ENCODE measurements around the gene KDELR3.

KDELR3 gene

DNA sequence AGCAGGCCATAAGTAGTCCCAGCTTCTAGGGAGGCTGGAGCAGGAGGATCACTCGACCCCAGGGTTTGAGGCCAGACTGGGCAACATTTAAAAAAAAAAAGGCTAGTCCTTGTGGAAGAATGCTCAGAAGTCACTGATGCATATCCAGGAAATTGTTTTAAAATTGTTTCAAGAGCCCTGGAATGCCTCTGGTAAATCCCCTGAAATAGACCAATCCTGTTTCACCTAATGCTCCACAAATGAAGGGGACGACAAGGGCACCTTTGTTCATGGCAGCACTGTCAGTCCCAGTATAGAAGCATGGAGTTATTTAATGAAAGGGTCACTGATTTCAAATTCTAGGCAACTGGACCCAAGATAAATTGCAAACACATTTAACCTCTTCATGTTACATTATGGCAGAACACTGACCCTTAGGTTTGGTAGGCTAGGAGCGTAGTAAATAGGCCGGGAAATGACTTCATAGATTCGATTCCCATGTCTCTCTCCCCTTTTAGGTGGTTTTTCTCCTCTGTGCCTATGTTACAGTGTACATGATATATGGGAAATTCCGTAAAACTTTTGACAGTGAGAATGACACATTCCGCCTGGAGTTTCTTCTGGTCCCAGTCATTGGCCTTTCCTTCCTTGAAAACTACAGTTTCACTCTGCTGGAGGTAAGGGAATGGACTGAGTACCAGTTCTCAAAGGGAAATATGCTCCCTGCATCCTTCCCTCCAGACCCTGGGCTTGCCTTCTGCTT lies 11.4 kb downstream of the KDELR3 start:
- no peak for DNase-seq (ENCODE audit: low read depth)
- TF ChIP-seq, protein P1, sequence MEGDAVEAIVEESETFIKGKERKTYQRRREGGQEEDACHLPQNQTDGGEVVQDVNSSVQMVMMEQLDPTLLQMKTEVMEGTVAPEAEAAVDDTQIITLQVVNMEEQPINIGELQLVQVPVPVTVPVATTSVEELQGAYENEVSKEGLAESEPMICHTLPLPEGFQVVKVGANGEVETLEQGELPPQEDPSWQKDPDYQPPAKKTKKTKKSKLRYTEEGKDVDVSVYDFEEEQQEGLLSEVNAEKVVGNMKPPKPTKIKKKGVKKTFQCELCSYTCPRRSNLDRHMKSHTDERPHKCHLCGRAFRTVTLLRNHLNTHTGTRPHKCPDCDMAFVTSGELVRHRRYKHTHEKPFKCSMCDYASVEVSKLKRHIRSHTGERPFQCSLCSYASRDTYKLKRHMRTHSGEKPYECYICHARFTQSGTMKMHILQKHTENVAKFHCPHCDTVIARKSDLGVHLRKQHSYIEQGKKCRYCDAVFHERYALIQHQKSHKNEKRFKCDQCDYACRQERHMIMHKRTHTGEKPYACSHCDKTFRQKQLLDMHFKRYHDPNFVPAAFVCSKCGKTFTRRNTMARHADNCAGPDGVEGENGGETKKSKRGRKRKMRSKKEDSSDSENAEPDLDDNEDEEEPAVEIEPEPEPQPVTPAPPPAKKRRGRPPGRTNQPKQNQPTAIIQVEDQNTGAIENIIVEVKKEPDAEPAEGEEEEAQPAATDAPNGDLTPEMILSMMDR (IDR thresholded peaks at IDR 0.05; ENCODE audit: control insufficient read depth, insufficient read depth, low read depth, low read length, missing control alignments): no peak
- H3K4me3 ChIP-seq (ENCODE audit: control insufficient read depth, low read depth, low read length): no peak overlapping the region

DNA sequence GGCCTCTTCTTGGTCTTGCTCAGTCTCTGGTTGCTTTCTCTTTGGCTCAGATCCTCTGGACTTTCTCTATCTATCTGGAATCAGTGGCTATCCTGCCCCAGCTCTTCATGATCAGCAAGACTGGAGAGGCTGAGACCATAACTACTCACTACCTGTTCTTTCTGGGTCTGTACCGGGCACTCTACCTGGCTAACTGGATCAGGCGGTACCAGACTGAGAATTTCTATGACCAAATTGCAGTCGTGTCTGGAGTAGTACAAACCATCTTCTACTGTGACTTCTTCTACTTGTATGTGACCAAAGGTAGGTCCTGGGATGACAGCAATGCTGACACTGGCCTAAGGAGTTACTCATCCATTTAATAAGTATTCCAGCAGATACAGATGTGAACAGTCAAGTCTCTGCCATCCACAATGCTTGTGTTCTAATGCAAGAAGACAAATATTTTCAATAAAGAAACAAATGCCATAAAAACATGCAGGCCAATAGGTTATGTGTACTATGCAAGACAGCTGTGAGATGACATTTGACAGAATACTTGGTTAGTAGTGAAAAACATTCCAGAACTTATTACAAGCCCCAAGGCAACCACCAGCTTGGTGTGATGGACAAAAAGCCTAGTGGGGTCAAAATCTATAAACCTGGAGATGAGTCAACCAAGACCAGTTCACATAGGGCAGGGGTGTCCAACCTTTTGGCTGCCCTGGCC lies 13.4 kb downstream of the KDELR3 start:
- TF ChIP-seq, protein P1 (IDR thresholded peaks at IDR 0.05; ENCODE audit: control insufficient read depth, insufficient read depth, low read depth, low read length, missing control alignments): no peak
- no peak for DNase-seq (ENCODE audit: low read depth)
- H3K4me3 ChIP-seq (ENCODE audit: control insufficient read depth, low read depth, low read length): no peak overlapping the region

DNA sequence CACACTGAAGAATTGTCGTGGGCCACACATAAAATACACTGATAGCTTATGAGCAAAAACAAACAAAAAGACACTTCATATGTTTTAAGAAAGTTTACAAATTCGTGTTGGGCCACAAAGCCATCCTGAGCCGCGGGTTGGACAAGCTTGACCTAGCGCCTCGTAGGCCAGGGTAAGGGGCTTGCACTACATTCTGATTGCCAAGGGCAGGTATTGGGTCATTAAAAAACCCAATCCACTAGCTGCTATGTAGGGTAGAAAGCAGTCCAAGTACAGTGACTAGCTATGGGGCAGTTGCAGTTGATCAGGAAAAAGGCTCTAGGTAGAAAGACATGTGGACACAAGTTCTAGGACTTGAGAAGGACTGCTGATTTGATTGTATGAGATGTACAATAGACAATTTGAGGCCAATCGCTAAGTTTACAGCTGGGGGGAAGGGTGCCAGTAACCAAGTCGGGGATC lies 14.0 kb downstream of the KDELR3 start:
- H3K4me3 ChIP-seq (ENCODE audit: control insufficient read depth, low read depth, low read length): no peak overlapping the region
- DNase-seq (ENCODE audit: low read depth): no peak
- TF ChIP-seq, protein P1 (IDR thresholded peaks at IDR 0.05; ENCODE audit: control insufficient read depth, insufficient read depth, low read depth, low read length, missing control alignments): no peak

DNA sequence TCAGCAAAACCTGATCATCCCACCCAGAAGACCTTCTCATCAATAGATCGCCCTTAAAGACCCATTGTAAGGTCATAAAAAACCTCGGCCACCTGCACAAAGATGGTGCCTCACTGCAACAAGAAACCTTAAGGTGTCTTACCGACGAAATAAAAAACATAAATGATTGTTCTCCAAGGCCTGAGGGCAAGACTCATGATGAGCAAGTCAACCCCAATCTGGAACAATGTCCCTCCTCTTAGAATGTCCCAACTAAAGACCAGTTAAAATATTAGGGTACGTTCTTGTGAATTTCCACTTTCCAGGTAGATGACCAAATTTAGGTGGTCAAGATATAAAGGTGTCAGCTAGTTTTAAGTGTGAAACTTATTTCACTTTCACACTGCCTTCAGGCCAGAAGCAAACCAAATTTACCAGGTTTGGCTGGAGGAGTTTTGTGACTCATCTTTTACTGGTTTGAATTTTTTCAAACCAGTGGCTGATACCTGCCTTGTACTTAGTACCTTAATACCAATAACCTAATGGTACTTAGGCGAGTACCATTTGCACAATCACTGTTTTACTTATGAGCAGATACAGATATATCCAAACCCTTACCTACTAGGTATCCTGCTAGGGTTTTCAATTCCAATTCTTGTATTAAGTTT lies 14.9 kb downstream of the KDELR3 start:
- DNase-seq (ENCODE audit: low read depth): no peak
- TF ChIP-seq, protein P1 (IDR thresholded peaks at IDR 0.05; ENCODE audit: control insufficient read depth, insufficient read depth, low read depth, low read length, missing control alignments): no peak
- no peak overlapping the region for H3K4me3 ChIP-seq (ENCODE audit: control insufficient read depth, low read depth, low read length)

GRCh38 chr22:38484244-38484643 lies 16.3 kb downstream of the KDELR3 start:
- DNase-seq (ENCODE audit: low read depth): no peak
- no peak overlapping the region for H3K4me3 ChIP-seq (ENCODE audit: control insufficient read depth, low read depth, low read length)
- TF ChIP-seq, protein P1 (IDR thresholded peaks at IDR 0.05; ENCODE audit: control insufficient read depth, insufficient read depth, low read depth, low read length, missing control alignments): no peak

- no peak for DNase-seq (ENCODE audit: low read depth)
- TF ChIP-seq, protein P1 (IDR thresholded peaks at IDR 0.05; ENCODE audit: control insufficient read depth, insufficient read depth, low read depth, low read length, missing control alignments): no peak
- H3K4me3 ChIP-seq (ENCODE audit: control insufficient read depth, low read depth, low read length): no peak overlapping the region
These were observed 17.9 kb downstream of the KDELR3 start for GRCh38 chr22:38485783-38486182.

Data from AG09309 (cell line).